ENCODE measurements around the gene HGF.

DNA sequence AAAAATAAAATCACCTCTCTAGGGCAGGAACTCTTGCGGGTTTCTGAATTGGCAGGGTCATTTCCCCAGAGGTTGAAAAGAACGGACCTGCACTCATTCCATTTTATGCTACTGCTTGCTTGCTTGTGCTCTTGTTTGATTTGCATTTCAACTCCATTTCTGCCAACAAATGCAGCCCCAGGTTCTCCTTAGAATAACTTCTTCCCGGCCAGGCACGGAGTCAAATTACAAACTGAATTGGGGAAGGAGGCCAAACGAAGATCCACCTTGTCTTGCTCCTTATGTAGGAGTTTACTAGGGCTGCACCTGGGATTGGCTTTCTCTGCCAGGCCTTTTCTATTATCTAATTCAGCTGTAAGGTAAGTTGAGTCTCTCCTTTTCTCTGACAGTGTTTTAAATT is 79.6 kb downstream of the HGF start:
- no peak for TF ChIP-seq CTCF (IDR thresholded peaks at IDR 0.05)
- no peak for TF ChIP-seq EP300 (IDR thresholded peaks at IDR 0.05)
- no peak for TF ChIP-seq POLR2A (IDR thresholded peaks at IDR 0.05)

All from sigmoid colon (tissue), 4 donors.